Muscle of back (tissue), 11 donors: ENCODE results near the gene BCL11B. TPM values are rescaled to one million over a fixed set of nuclear protein-coding genes. Genes with fewer than 3 reads are reported as not detected.

Experiments used
- DNase-seq, 3 donors: peaks; one replicate each; pipeline versions ENCODE4 v3.0.0 to v3.0.0-alpha.2; 2013
- polyA plus RNA-seq, 10 donors: library from polyadenylated mRNA; unstranded; fragments of 120-200 nt; gene quantifications; one replicate each; pipeline ENCODE4 v1.2.1, GENCODE V29; 2013; ENCODE audit not compliant: insufficient read length in 10 of 10

BCL11B gene
- polyA plus RNA-seq, 10 donors = 0.46 to 9.2 (median 1.2) TPM

DNA sequence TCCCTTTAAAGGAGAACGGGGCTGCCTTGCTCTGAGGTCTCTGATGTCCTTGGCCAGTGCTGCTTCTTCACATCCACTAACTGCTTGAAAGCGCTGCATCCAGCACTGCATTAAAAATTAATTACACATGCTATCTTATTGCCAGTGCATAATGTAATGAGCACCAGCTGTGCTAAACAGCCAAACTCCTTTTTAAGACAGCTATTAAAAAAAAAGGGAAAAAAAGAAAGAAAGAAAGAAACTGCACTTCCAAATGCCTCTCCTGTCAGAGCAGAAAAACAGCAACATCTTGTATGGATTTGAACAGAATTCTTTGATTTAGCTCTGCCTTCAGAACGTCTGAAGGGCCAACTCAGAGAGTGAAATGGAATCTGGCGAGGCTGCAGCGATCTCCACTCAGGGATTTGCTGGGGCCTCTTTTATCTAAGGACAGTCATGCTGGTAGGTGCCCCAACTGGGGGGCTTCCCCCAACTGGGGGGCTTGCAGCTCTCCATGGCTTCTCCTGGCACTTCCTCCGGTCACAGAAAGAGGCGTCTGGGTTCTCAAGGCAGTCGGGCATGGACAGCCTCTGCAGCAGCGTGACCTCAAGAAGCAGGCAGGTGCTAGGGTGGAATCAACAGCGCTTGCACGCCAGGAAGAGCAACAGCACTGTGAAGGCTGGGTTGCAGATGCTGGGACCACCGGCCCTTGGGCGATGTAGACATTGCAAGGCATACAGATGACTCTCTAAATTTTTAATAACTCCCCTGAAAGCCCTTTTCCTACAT, 46.4 kb downstream of the BCL11B start:
- DNase-seq = no peak

DNA sequence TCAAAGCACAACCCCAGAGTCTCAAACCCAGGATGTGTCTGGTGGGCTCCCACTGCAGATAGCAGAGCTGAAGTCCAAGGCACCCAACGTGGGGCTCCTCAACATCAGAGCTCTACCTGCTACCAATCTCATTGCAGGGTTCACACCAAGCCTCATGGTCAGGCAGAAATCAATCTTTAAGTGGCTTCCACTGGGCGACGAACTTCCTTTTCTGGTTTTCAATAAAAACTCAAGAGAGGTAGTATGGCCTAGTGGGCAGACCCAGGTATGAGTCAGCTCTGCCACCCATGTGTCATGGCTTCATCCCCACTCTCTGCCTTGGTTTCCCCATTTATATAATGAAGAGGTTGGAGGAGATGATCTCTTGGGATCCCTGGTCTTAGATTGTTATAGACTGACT, 47.0 kb downstream of the BCL11B start:
- no peak for DNase-seq

DNA sequence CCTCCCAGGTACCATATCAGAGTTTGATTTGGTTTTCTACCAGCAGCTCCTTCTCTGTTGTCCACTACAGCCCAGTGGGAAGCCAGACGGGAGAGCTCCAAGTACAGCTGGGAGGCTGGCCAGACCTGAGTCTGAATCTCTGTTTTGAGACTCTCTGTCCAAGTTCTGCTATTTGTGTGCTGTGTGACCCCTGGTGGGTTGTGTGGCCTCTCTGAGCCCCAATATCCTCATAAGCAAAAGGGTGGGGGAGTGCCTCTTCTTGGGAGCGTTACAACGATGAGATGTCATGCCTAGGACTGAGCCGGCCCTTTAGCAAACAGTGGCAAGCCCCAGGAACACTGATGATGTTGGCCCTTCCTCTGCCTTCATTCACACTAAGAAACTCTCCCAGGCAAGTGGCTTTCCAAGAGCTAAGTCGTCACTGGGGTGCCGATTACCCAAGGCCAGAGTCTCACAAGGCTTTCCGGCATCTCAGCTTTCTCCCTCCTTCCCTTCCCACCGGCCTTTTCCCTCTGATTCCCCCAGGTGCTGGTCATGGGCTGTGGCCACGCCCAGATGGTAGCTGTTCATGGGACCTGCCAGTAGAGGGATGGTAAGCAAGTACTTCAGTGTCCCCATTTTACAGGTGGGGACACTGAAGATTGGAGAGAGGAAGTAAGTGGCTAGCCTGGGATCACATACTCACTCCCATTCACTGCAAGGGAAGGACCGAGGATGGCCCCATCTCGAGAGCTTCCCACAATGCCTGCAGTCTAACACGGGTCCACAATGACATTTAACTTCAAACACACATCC, 47.7 kb downstream of the BCL11B start:
- no peak for DNase-seq

DNA sequence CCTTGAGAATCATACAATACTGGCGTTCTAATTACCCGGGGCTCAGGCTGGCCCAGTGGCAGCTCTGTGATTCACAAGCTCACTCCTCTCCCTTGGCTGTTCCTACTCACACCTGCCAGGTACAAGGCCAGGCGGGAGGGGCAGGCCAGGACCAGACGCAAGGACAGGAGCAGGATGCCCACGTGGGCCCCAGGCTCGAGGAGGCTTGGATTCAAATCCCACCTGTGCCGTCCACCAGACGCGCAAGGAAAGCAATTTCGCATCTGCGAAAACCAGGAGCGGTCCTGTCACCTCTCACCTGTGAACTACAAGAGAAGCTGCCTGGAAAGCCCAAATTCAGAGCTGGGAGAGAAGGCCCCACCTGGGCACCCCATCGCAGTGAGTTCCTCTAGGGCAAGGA, 50.6 kb downstream of the BCL11B start:
- no peak for DNase-seq

DNA sequence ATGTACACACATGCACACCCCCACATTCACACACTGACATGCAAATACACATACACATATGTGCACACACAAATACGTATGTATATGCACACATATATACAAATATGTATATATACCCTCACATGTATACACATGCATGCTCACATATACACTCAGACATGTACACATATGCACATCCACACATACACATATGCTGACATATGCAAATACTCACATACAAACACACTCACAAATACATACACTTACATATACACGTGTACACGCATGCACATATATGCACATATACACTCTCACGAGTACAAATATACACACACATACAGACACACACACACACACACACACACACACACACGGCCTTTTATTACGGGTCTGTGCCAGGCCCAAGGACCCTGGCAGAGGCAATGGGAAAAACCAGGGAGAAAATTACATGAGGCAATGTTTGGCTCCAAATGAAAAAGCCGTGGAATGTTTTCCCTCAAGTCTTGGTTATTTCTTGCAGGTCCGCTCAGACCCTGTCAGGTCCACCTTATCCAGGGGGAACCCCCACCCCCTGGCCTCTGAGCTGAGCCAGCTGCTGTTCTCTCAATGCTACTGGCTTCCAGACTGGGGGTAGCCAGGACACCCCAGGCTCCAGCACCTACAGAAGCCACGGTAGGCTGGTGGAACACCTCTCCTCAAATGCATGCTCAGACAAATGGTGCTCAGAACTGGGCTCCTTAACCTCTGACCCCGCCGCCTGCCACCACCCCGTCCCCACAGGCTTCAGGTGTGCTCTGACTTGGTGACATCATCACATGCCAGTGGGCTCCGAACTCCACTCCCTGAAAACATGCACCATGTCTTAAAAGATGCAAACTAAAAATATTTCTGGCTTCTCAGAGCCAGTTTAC, 54.7 kb downstream of the BCL11B start:
- peak in 1 of 3 donors; percentile 44 for DNase-seq

DNA sequence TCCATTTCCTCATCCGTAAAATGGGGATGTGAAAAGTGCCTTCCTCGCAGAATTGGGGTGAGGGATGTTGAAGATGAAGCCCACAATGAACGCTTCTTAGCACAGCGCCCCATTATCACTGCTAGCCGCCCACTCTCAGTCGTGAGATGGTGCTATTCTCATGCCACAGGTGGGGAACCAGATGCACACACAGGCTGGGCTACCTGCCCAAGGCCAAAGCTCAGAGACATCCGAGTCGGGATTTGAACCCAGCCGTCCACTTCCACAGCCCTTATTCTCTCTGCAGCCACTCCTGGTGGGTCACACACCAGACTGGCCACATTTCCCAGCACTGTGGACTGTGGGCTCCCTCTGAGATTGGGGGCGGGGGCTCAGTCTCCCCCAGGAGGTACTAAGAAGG, 55.8 kb downstream of the BCL11B start:
- DNase-seq = no peak

DNA sequence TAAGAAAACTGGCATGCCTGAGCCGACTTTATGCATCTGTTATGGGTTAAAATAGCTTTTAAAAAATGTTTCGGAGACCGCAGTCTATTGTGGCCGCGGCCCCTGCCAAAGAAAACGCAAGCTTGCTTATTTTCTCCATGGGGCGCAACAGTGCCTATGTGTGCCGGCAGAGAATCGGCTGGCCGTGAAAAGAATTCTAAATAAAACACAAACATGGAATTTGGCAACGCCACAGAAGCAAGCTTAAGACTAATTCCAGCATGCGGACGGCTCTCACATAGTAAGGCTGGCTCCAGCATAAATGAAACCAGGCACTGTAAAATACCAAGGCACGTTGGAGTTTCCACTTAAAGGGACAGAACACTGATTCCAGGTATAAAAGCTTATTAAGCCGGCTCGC, 56.7 kb downstream of the BCL11B start:
- DNase-seq = peak in 2 of 3 donors; percentile 68 to 95

DNA sequence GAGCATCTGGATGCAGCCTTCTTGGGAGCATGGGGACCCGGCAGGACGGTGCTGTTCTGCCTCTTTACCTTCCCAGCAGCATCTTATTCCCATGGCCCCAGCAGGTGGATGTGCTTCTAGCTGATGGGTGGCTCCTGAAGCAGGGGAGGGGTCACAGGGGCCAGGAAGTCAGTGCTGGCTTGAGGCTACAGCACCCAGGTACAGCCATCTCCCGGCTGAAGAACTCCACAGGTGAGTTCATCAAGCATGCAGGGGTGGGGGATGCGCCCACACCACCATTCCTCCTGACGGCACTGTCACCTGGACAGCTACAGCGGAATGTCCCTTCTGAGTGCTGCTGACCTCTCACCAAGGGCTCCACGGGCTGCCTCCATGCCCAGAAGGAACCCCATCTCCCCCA, 57.3 kb downstream of the BCL11B start:
- DNase-seq = no peak

DNA sequence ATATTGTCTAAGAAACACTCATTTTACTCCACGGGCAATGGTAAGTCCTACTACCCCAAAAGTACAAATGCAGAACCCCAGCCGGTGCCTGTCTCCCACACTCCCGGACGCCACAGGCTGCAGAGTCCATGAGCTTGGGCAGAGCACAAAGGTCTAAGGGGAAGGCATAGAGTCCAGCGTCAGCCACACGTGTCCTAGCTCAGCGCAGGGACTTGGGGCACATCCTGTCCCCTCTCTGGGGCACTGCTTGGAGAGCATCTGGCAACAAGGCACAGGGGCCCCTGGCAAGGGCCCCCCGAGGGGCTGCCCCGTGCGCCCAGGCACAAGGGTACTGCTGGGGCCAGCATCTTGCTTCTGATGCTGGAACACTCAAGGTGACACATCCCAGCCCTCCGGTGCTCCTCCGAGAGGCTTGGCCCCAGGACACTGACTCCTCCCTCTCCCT, 58.4 kb downstream of the BCL11B start:
- no peak for DNase-seq

DNA sequence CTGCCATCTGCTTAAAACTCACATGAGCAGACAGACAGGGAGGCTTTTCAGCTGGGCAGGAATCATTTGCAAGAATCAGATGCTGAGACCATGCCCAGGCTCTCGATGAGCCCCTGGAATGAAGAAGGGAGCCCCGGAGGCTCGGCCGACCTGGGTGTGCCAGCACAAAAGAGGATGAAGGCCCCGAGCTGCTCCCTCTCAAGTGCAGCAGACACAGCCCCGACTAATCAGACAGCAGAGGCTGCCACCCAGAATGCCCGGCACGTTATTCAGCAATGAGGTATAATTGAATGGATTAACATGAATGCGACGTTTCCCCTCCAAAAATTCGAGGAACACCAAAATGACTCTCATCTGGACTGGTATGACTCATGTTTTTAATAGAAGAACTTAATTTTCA, 58.9 kb downstream of the BCL11B start:
- DNase-seq = peak in 1 of 3 donors; percentile 81

DNA sequence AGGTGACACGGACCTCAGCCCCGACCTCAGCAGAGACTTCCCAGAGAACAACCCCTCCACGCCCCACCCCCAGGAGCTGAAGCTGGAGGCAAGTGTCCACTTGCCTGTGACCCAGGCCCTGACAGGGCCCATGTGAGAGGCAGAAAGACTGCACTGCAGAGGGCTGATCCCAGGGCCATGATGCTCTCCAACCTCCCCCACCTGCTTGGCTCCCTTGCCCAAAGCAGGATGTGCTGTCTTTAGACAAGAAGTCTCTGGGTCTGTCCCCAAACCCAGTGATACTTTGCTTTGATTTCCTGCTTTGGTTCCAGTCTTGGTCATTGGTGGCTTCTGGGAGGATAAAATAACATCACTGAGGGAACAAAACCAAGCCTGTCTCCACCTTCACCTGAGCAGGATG, 59.4 kb downstream of the BCL11B start:
- DNase-seq = no peak

DNA sequence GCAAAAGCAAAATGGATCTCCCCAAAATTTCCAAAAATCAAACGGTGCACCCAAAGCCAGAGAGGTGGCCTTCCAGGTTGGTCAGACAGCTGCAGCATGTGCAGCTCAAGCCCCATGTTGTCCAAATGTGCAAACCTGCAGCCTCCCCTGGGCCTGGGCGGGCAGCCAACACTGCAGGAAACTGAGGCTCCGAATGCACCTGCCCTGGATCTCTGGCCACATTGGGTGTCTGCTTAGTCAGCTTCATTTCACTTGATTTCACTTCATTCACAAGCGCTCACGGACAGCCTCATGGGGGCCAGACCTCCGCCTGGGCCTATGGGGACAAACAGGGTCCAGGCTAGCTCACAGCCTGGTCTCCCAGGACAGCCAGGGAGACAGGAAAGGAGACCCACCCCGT, 59.8 kb downstream of the BCL11B start:
- no peak for DNase-seq

DNA sequence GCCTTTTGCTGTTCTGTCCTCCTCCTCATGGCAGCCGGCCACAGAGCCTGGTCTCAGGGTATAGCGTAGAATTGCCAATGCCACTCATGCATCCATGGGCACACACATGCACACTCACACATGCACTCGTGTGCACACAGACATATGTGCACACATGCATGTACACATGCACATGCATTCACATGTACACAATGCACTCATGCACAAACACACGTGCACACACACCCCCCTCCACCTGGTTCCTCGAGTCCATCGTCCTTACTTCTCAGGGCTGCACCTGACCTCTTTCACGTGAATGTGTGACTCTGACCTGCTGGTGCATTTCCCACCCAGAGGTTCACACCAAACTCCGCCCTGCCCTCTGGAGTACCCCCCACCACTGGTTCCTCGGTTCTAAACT, 60.6 kb downstream of the BCL11B start:
- DNase-seq = no peak

DNA sequence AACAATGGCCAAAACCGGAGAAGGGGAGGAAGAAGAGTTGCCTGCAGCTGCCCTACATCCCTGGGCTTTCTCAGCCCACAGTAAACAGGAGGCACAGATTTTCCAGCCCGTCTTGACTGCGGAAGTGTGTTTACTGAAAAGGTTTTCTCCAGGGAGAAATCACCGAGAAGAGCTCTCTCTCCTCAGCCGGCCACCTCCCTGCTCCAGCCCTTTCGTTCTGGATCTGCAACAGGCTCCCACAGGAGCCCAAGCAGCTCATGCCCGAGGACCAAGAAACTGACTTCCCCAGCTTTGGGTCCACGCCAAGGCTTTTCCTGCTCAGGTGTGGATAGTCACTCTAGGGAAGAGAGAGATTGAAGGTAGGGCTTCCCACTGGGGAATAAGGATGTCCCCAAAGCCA, 61.7 kb downstream of the BCL11B start:
- no peak for DNase-seq

DNA sequence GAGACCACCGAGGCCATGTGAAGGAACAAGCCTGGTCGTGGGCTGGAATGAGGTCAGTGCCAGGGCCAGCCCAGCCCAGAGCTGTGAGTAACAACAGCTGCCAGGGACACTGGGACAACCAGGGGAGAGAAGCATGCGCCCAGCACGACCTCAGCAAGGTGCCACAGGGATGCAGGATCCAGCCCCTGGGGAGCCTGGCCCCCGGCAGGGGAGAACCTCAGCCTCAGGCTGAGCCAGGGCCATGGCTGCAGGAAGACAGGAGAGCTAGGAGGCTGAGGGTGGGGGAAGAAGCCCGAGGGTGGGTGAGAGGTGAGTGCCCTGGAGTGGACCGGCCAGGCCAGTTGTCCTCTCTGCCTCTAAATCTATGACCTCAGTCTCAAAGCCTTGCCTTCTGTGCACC, 62.6 kb downstream of the BCL11B start:
- DNase-seq = no peak

DNA sequence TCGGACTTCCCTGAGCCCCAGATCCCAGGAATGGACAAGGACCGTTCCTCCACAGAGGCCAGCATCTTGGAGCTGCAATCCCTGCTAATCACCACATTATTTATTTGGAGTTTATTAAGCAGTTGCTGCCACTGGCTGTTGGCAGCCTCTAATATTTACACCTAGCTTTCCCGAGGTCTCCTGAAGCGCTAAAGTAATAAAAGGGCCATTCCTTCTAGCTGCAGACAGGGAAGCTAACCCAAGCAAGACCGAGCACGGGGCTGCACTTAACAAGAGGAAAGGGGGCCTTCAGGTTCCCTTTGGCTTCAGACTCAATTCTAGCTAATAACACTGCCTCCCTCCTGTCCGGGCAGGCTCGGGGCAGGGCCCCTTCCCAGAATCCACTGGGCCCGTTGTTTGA, 63.7 kb downstream of the BCL11B start:
- no peak for DNase-seq

DNA sequence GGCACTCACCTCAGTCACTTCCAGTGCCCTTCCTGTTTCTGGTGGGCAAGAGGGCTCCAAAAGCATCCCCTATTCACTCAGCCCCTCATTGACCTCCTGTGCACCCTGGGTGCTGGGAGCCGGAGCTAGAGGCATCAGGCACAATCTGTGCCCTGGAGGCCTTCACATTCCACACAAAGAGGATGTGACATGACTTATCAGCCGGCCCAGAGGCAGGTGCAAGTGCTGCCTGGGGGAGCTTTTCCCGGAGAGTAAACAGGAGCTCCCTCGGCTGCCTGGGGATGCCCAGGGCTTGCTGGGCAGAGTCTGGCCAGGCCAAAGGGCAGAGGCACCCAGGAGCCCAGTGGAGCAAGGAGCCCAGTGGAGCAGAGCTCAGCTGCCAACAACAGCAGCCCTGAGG, 64.5 kb downstream of the BCL11B start:
- DNase-seq = no peak

DNA sequence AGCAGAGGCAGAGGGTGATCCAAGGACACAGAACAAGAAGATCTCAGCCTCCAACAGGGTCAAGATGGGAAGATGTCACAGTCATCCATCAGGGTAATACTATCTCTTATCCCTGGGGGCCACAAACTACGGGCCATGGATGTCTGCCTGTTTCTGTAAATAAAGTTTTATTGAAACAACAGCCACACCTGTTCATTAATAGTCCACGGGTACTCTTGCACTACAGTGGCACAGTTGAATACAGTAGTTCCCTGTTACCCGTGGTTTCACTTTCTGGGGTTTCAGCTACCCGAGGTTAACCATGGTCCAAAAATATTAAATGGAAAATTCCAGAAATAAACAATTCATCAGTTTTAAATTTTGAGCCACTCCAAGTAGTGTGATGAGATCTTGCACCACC, 65.9 kb downstream of the BCL11B start:
- no peak for DNase-seq

DNA sequence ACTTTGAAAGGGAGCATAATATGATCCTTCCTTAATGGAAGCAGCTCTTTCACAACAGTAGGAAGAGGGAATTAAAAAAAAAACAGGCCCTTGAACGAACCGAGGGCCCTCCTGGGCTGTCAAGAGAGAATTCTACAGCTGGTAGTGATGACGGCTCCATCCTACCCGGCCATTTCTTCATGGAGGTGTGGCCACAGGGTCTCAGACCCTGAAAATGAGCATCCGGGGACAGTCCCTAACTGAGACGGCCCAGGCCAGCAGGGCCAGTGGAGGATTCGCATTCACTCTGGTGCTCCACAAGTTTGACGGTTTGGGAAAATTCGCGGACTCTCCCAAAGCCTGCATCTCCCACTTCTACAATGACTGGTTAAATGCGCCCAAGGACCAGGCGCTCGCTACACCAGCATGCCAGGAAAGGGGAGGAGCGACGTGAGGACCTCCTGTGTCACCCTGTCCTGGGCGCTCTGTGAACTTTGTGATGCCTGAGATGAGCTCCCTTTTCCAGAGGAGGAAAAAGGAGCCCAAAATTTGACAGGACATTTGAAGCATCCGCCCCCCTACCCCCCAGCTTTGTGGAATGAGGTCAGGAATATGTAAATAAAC, 66.8 kb downstream of the BCL11B start:
- no peak for DNase-seq

DNA sequence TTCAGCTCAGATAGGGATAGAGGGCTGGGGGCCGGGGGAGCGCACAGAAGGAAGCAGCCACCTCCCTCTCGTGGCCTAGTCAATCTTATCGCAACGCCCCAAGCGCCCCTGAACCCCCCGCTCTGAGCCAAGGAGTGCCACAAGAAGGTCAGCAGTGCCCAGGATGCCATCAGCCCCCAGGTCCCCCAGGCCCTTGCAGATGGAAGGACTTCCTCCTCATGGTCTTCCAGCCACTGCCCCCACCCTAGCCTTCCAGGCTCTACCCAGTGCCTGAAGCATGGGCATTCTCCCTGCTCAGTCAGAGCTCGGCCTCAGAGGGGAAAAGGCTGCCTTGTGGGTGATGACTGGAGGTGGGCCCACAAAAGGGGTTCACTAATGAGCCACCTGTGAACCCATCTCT, 68.2 kb downstream of the BCL11B start:
- DNase-seq = no peak

DNA sequence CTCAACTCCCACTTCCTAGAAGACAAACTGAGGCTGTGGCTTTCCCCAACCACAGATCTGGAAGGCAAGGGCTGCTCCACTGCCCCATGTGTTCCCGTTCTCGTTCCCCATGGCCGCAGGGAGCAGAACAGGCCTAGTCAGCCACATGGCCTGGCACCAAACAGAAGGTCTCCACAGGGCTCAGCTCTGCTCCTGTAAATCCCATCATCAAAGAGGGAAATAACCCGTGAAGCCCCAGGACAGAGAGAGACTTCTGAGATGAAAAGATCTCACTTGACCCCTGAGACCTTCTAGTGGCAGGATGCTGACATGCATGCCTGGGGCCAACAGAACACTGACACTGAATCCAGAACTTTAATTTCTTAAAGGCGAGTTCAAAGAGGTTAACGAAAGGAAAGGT, 68.9 kb downstream of the BCL11B start:
- no peak for DNase-seq

DNA sequence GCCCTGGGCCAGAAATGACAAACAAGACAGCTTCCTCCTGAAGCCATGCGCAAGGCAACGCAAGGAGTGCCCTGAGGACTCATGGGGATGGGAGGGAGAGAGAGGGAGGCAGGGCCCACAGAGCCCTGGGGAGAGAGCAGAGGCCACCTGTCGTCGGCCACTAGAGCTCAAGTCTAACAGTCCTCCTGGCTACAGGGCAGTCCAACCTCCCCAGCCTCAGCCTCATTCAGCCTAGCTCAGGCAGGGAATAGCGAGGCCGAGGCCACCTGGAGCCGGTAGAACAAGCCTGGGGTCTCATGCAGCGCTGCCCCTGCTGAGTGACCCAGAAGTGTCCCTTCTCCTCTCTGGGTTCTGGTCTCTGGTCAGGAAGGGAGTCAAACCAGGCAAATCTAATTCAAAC, 69.5 kb downstream of the BCL11B start:
- no peak for DNase-seq
